Measurements from ENCODE around the gene PLOD3.

DNA sequence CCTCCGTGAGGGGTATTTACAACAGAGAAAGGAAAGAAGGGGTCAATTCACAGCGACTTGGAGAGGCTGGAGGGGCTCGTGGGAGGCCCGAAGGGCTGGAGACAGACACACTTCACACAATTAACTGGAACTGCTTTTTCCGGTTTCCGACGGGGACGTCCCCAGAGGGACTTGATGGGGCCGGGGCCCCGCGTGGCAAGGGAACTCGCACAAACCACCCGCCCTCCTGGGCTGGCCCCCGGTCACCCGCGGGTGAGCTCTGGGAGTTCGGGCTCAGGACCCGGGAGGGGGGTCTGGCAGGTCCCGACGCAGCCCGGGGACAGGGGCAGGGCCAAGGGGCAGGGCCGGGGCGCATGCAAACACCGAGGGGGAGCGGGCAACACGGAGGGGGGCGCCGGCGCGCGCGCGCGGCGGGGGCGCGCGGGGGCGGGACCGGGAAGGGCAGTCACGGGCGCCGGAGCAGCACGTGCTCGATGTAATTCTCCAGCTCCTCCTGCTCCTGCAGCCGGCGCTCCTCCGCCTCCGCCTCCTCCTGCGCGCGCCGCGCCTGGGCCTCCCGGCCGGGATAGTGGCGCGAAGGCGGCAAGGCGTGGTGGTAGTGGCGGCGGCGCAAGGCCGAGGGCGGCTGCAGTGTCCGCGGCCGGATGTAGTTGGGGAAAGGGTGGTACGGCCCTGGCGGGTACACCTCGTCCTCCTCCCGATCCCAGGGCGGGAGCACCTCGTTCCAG, 54.7 kb downstream of the PLOD3 start:
- TF ChIP-seq POLR2A (IDR thresholded peaks at IDR 0.05; ENCODE audit: borderline replicate concordance, extremely low read depth, insufficient read depth, insufficient read length): peak; percentile 37
- TF ChIP-seq EGR1 (IDR thresholded peaks at IDR 0.05; ENCODE audit: low read depth): no peak
- TF ChIP-seq, protein P1, sequence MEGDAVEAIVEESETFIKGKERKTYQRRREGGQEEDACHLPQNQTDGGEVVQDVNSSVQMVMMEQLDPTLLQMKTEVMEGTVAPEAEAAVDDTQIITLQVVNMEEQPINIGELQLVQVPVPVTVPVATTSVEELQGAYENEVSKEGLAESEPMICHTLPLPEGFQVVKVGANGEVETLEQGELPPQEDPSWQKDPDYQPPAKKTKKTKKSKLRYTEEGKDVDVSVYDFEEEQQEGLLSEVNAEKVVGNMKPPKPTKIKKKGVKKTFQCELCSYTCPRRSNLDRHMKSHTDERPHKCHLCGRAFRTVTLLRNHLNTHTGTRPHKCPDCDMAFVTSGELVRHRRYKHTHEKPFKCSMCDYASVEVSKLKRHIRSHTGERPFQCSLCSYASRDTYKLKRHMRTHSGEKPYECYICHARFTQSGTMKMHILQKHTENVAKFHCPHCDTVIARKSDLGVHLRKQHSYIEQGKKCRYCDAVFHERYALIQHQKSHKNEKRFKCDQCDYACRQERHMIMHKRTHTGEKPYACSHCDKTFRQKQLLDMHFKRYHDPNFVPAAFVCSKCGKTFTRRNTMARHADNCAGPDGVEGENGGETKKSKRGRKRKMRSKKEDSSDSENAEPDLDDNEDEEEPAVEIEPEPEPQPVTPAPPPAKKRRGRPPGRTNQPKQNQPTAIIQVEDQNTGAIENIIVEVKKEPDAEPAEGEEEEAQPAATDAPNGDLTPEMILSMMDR (IDR thresholded peaks at IDR 0.05 in 2 of 3, conservative IDR thresholded peaks at IDR 0.05 in 1 of 3; ENCODE audit: borderline replicate concordance in 1 of 3, insufficient read depth in 1 of 3, low read depth in 2 of 3, low read length in 2 of 3): no peak
- TF ChIP-seq TCF7L2 (IDR thresholded peaks at IDR 0.05; ENCODE audit: borderline replicate concordance, extremely low read depth, insufficient read depth, insufficient read length): no peak
- TF ChIP-seq EZH2phosphoT487 (IDR thresholded peaks at IDR 0.05; ENCODE audit: borderline replicate concordance): no peak
- TF ChIP-seq YY1 (IDR thresholded peaks at IDR 0.05; ENCODE audit: extremely low read depth, insufficient replicate concordance, low read depth, low read length): no peak
- TF ChIP-seq CBX3 (IDR thresholded peaks at IDR 0.05; ENCODE audit: low read depth): no peak
- no peak for TF ChIP-seq EZH2 (IDR thresholded peaks at IDR 0.05)
- TF ChIP-seq RAD21 (IDR thresholded peaks at IDR 0.05; ENCODE audit: low read depth): no peak
- TF ChIP-seq SIN3A (IDR thresholded peaks at IDR 0.05; ENCODE audit: low read depth): no peak
- TF ChIP-seq, protein P2, sequence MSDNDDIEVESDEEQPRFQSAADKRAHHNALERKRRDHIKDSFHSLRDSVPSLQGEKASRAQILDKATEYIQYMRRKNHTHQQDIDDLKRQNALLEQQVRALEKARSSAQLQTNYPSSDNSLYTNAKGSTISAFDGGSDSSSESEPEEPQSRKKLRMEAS (IDR thresholded peaks at IDR 0.05): no peak

Measured in HCT116 (cell line).